Measurements from ENCODE around the gene L3MBTL4.

DNA sequence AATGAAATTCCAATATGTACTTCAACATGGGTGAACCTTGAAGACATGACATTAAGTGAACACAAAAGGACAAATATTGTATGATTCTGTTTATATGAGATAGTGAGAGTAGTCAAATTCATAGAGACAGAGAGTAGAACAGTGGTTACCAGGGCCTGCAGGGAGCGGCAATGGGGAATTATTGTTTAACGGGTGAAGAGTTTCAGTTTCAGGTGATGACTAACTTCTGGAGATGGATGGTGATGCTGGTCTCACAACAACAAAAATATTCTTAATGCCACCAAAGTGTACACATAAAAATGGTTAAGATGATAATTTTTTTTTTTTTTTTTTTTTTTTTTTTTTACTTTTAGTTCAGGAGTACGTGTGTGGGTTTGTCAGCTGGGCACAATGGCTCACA lies 410.0 kb downstream of the L3MBTL4 start:
- TF ChIP-seq, protein P1, sequence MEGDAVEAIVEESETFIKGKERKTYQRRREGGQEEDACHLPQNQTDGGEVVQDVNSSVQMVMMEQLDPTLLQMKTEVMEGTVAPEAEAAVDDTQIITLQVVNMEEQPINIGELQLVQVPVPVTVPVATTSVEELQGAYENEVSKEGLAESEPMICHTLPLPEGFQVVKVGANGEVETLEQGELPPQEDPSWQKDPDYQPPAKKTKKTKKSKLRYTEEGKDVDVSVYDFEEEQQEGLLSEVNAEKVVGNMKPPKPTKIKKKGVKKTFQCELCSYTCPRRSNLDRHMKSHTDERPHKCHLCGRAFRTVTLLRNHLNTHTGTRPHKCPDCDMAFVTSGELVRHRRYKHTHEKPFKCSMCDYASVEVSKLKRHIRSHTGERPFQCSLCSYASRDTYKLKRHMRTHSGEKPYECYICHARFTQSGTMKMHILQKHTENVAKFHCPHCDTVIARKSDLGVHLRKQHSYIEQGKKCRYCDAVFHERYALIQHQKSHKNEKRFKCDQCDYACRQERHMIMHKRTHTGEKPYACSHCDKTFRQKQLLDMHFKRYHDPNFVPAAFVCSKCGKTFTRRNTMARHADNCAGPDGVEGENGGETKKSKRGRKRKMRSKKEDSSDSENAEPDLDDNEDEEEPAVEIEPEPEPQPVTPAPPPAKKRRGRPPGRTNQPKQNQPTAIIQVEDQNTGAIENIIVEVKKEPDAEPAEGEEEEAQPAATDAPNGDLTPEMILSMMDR (IDR thresholded peaks at IDR 0.05; ENCODE audit: low read depth, low read length, missing input control), result no peak
- TF ChIP-seq TAF1 (conservative IDR thresholded peaks at IDR 0.05) (no peak), RAD21 (IDR thresholded peaks at IDR 0.05) (no peak), SP1 (IDR thresholded peaks at IDR 0.05) (no peak), GABPA (IDR thresholded peaks at IDR 0.05 in 1 of 2, conservative IDR thresholded peaks at IDR 0.05 in 1 of 2) (no peak), YY1 (IDR thresholded peaks at IDR 0.05) (no peak), HNF4A (conservative IDR thresholded peaks at IDR 0.05) (no peak), JUND (IDR thresholded peaks at IDR 0.05) (no peak), EGR1 (IDR thresholded peaks at IDR 0.05; ENCODE audit: low read depth in 2 of 2) (no peak), NR2F2 (IDR thresholded peaks at IDR 0.05) (no peak)
- TF ChIP-seq, protein P2, sequence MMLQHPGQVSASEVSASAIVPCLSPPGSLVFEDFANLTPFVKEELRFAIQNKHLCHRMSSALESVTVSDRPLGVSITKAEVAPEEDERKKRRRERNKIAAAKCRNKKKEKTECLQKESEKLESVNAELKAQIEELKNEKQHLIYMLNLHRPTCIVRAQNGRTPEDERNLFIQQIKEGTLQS (IDR thresholded peaks at IDR 0.05), result no peak
- TF ChIP-seq, protein P3, sequence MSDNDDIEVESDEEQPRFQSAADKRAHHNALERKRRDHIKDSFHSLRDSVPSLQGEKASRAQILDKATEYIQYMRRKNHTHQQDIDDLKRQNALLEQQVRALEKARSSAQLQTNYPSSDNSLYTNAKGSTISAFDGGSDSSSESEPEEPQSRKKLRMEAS (IDR thresholded peaks at IDR 0.05), result no peak
- TF ChIP-seq, protein P4, sequence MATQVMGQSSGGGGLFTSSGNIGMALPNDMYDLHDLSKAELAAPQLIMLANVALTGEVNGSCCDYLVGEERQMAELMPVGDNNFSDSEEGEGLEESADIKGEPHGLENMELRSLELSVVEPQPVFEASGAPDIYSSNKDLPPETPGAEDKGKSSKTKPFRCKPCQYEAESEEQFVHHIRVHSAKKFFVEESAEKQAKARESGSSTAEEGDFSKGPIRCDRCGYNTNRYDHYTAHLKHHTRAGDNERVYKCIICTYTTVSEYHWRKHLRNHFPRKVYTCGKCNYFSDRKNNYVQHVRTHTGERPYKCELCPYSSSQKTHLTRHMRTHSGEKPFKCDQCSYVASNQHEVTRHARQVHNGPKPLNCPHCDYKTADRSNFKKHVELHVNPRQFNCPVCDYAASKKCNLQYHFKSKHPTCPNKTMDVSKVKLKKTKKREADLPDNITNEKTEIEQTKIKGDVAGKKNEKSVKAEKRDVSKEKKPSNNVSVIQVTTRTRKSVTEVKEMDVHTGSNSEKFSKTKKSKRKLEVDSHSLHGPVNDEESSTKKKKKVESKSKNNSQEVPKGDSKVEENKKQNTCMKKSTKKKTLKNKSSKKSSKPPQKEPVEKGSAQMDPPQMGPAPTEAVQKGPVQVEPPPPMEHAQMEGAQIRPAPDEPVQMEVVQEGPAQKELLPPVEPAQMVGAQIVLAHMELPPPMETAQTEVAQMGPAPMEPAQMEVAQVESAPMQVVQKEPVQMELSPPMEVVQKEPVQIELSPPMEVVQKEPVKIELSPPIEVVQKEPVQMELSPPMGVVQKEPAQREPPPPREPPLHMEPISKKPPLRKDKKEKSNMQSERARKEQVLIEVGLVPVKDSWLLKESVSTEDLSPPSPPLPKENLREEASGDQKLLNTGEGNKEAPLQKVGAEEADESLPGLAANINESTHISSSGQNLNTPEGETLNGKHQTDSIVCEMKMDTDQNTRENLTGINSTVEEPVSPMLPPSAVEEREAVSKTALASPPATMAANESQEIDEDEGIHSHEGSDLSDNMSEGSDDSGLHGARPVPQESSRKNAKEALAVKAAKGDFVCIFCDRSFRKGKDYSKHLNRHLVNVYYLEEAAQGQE (IDR thresholded peaks at IDR 0.05), result no peak
- TF ChIP-seq, protein P5, sequence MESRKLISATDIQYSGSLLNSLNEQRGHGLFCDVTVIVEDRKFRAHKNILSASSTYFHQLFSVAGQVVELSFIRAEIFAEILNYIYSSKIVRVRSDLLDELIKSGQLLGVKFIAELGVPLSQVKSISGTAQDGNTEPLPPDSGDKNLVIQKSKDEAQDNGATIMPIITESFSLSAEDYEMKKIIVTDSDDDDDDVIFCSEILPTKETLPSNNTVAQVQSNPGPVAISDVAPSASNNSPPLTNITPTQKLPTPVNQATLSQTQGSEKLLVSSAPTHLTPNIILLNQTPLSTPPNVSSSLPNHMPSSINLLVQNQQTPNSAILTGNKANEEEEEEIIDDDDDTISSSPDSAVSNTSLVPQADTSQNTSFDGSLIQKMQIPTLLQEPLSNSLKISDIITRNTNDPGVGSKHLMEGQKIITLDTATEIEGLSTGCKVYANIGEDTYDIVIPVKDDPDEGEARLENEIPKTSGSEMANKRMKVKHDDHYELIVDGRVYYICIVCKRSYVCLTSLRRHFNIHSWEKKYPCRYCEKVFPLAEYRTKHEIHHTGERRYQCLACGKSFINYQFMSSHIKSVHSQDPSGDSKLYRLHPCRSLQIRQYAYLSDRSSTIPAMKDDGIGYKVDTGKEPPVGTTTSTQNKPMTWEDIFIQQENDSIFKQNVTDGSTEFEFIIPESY (IDR thresholded peaks at IDR 0.05), result no peak

Data from liver (tissue), 3 donors.